ENCODE data around the gene CACNA1A.

The CACNA1A gene

DNA sequence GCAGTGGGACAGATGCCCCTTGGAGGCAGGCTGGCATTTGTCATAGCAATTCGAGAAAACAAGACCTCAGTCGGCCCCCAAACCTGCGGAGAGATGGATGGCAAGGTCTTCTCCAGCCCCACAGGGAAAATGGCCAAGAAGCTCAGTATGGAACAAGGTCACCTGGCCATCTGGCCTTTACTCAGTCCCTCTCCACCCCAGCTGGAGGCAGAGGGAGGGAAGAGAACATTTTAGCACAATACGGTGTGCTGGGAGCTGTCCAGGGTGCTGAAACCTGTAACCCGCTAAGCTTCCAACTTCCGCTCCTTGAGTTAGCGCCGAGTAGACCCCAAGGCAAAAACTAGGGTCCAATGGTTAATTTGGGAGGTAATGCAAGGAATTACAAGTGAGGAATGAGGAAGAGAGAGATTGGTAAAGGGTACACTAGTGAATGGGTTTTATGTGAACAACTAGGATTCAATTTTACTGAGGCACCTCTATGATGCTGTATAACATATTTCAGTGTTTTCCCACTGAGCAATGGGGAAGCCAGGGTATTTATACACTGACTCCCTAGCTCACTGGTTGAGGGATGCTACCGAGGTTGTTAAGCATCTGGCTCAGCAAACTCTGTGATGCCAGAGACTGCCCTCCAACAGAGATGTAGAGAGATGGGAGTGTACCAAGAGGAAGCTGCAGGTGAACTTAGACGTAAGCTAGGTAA is 64.3 kb downstream of the CACNA1A start:
- no peak overlapping the region for H3K4me3 ChIP-seq (ENCODE audit: low read depth, low read length)
- H3K27ac ChIP-seq (ENCODE audit: extremely low read depth, low read depth, low read length), result no peak overlapping the region
- TF ChIP-seq REST (tag by site-specific recombination; IDR thresholded peaks at IDR 0.05) (peak; percentile 98), SCRT1 (tag by site-specific recombination; IDR thresholded peaks at IDR 0.05; ENCODE audit: borderline replicate concordance) (0 out of 2 replicates have a peak, but pooled peaks have one; percentile 18), SCRT2 (tag by site-specific recombination; IDR thresholded peaks at IDR 0.05) (peak; percentile 58), ZBTB20 (tag by site-specific recombination; IDR thresholded peaks at IDR 0.05) (no peak)
- no peaks in the 10 kb centered on the region for H3K9me3 ChIP-seq (ENCODE audit: control insufficient read depth, insufficient read depth, low read depth, low read length)
- no peaks in the 10 kb centered on the region for H3K4me1 ChIP-seq (ENCODE audit: control insufficient read depth, insufficient read depth, low read length)
- ChIA-PET CTCF (interaction anchor here (0.6 to 1.8 kb wide), 6 partner anchors 8 to 601 kb away, joined by 3 to 5 read pairs (median 4); no protein-coding TSS in a partner anchor), POLR2A (no interaction called here)
- no peaks in the 10 kb centered on the region for H3K36me3 ChIP-seq (ENCODE audit: control insufficient read depth in 2 of 2, insufficient read depth in 1 of 2, low read length in 2 of 2)

- Histone ChIP-seq H3K9me3 (ENCODE audit: control insufficient read depth, insufficient read depth, low read depth, low read length) (no peaks in the 10 kb centered on the region), H3K27ac (ENCODE audit: extremely low read depth, low read depth, low read length) (no peak overlapping the region), H3K4me3 (ENCODE audit: low read depth, low read length) (no peak overlapping the region), H3K4me1 (ENCODE audit: control insufficient read depth, insufficient read depth, low read length) (no peaks in the 10 kb centered on the region), H3K36me3 (ENCODE audit: control insufficient read depth in 2 of 2, insufficient read depth in 1 of 2, low read length in 2 of 2) (no peaks in the 10 kb centered on the region)
- POLR2A ChIA-PET, result no interaction called here
- CTCF ChIA-PET, result interaction anchor here (0.6 to 1.4 kb wide), 5 partner anchors 8 to 247 kb away, joined by 3 to 7 read pairs (median 3); no protein-coding TSS in a partner anchor
- no peak for TF ChIP-seq ZFP37 (tag by site-specific recombination; IDR thresholded peaks at IDR 0.05)
- no peak for TF ChIP-seq ZBTB17 (tag by site-specific recombination; IDR thresholded peaks at IDR 0.05)
- TF ChIP-seq ZNF558 (tag by site-specific recombination; IDR thresholded peaks at IDR 0.05), result no peak
- no peak for TF ChIP-seq KLF16 (tag by site-specific recombination; IDR thresholded peaks at IDR 0.05)
- no peak for TF ChIP-seq ZNF184 (tag by site-specific recombination; IDR thresholded peaks at IDR 0.05)
- no peak for TF ChIP-seq IKZF3 (tag by site-specific recombination; IDR thresholded peaks at IDR 0.05)
- TF ChIP-seq ZNF513 (tag by site-specific recombination; IDR thresholded peaks at IDR 0.05), result no peak
- no peak for TF ChIP-seq OVOL3 (tag by site-specific recombination; IDR thresholded peaks at IDR 0.05)
- no peak for TF ChIP-seq KLF7 (tag by site-specific recombination; IDR thresholded peaks at IDR 0.05; ENCODE audit: borderline replicate concordance)
- no peak for TF ChIP-seq ZNF280C (tag by site-specific recombination; IDR thresholded peaks at IDR 0.05)
- no peak for TF ChIP-seq REST (tag by site-specific recombination; IDR thresholded peaks at IDR 0.05)
- TF ChIP-seq ZNF132 (tag by site-specific recombination; IDR thresholded peaks at IDR 0.05; ENCODE audit: borderline replicate concordance), result no peak
- TF ChIP-seq ZNF501 (tag by site-specific recombination; IDR thresholded peaks at IDR 0.05), result no peak
- TF ChIP-seq, protein P1, sequence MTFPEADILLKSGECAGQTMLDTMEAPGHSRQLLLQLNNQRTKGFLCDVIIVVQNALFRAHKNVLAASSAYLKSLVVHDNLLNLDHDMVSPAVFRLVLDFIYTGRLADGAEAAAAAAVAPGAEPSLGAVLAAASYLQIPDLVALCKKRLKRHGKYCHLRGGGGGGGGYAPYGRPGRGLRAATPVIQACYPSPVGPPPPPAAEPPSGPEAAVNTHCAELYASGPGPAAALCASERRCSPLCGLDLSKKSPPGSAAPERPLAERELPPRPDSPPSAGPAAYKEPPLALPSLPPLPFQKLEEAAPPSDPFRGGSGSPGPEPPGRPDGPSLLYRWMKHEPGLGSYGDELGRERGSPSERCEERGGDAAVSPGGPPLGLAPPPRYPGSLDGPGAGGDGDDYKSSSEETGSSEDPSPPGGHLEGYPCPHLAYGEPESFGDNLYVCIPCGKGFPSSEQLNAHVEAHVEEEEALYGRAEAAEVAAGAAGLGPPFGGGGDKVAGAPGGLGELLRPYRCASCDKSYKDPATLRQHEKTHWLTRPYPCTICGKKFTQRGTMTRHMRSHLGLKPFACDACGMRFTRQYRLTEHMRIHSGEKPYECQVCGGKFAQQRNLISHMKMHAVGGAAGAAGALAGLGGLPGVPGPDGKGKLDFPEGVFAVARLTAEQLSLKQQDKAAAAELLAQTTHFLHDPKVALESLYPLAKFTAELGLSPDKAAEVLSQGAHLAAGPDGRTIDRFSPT (tag by site-specific recombination; IDR thresholded peaks at IDR 0.05), result no peak
- TF ChIP-seq ZNF48 (tag by site-specific recombination; IDR thresholded peaks at IDR 0.05), result no peak
- no peak for TF ChIP-seq KLF10 (tag by site-specific recombination; IDR thresholded peaks at IDR 0.05)
- TF ChIP-seq ZNF2 (tag by site-specific recombination; IDR thresholded peaks at IDR 0.05), result no peak
These were observed 68.2 kb downstream of the CACNA1A start for GRCh38 chr19:13437919-13438618.

Data from HEK293 (cell line).